GM12878 (cell line): ENCODE data around the gene ITM2A. TPM values are rescaled to one million over a fixed set of nuclear protein-coding genes. Genes with fewer than 3 reads are reported as not detected.

ENCODE experiments used
- ATAC-seq: fragments of 200-7000 bp; cut with Tn5 transposase; 3 replicates; pipeline ENCODE4 v1.9.1; 2020; ENCODE audit warnings: mild to moderate bottlenecking, moderate library complexity
- BruUV-seq: library from RNA; stranded (reverse); fragments of 400-500 nt; replicated peaks from 2 replicates; lab custom pipeline; 2021; lab: Mats Ljungman, UMichigan
- CTCF ChIA-PET: fragments of 300-600 bp; sonication (Branson Sonifier 250); formaldehyde crosslinking; extraction: SDS; loops from one replicate; lab custom pipeline; 2021; ENCODE audit warnings: inconsistent platforms; lab: Yijun Ruan, JAX
- POLR2A ChIA-PET: fragments of 350-600 bp; formaldehyde crosslinking; extraction: SDS; loops from one replicate; lab custom pipeline; 2021; ENCODE audit warnings: inconsistent platforms; lab: Charles Lee
- RAD21 ChIA-PET: fragments of 300-600 bp; sonication (Branson Sonifier 250); formaldehyde crosslinking; loops from one replicate; lab custom pipeline; 2023; ENCODE audit warnings: antibody characterized with exemption; ENCODE audit not compliant: unreplicated experiment; lab: Charles Lee
- SMC1A ChIA-PET: fragments of 300-600 bp; sonication (Branson Sonifier 250); formaldehyde crosslinking; loops from one replicate; lab custom pipeline; 2023; ENCODE audit not compliant: unreplicated experiment, uncharacterized antibody; lab: Charles Lee
- DNase-seq: peaks from one replicate; pipeline ENCODE4 v3.0.0-alpha.2; 2011; ENCODE audit warnings: low read depth, low spot score
- FAIRE-seq: peaks from 3 replicates; lab custom pipeline; 2011; peaks lifted over from hg19 to GRCh38; lab: Jason Lieb, UNC
- H2AFZ ChIP-seq: 2 replicates; pipeline ENCODE4 v1.6.0; 2011; ENCODE audit warnings: low read depth, low read length, control low read depth; ENCODE audit not compliant: control insufficient read depth
- H3K27ac ChIP-seq: 2 replicates; pipeline ENCODE4 v1.5.1; 2011; ENCODE audit warnings: control low read depth; ENCODE audit not compliant: control insufficient read depth, insufficient read depth
- H3K27me3 ChIP-seq, 2 experiments: replicated peaks in 1 of 2; 2 replicates each; pipeline versions ENCODE4 v1.6.0 to v1.6.1; 2011; ENCODE audit warnings: low read length in 1 of 2; ENCODE audit not compliant: control insufficient read depth in 2 of 2, insufficient read depth in 2 of 2
- H3K36me3 ChIP-seq, 2 experiments: 2 replicates each; pipeline ENCODE4 v1.5.1; 2011; ENCODE audit warnings: low read length in 1 of 2; ENCODE audit not compliant: control insufficient read depth in 2 of 2, insufficient read depth in 2 of 2
- H3K4me1 ChIP-seq: 2 replicates; pipeline ENCODE4 v1.6.1; 2011; ENCODE audit warnings: mild to moderate bottlenecking, low read length, moderate library complexity, mixed read lengths; ENCODE audit not compliant: control insufficient read depth, insufficient read depth
- H3K4me2 ChIP-seq: 2 replicates; pipeline ENCODE4 v1.6.0; 2011; ENCODE audit warnings: control low read depth; ENCODE audit not compliant: control insufficient read depth, insufficient read depth
- H3K4me3 ChIP-seq: fragments of 200-600 bp; sonication (generic); 2 replicates; pipeline ENCODE4 v1.5.1; 2016
- H3K79me2 ChIP-seq: 2 replicates; pipeline ENCODE4 v1.6.0; 2011; ENCODE audit warnings: low read length; ENCODE audit not compliant: control insufficient read depth, insufficient read depth
- H3K9ac ChIP-seq: 2 replicates; pipeline ENCODE4 v1.8.0; 2011; ENCODE audit warnings: low read length, control low read depth, mixed read lengths; ENCODE audit not compliant: control insufficient read depth, insufficient read depth
- H3K9me3 ChIP-seq: replicated peaks from 3 replicates; pipeline ENCODE4 v1.5.1; 2011; ENCODE audit warnings: mild to moderate bottlenecking, low read length; ENCODE audit not compliant: control insufficient read depth, insufficient read depth
- H4K20me1 ChIP-seq: 2 replicates; pipeline ENCODE4 v1.6.0; 2011; ENCODE audit not compliant: control insufficient read depth, insufficient read depth
- DPF2 ChIP-seq: fragments of 450-650 bp; IDR thresholded peaks from 2 replicates; pipeline ENCODE4 v1.6.1; 2017; ENCODE audit warnings: mild to moderate bottlenecking
- EP300 ChIP-seq, 2 experiments: fragments of 150-350 bp in 1 of 2; IDR thresholded peaks; 2 replicates each; pipeline ENCODE4 v1.6.1; 2011 to 2012; ENCODE audit warnings: low read depth in 2 of 2, low read length in 2 of 2, borderline replicate concordance in 1 of 2, improper control_type of control experiment in 1 of 2, inconsistent platforms in 1 of 2; ENCODE audit not compliant: control insufficient read depth in 1 of 2
- GABPA ChIP-seq: IDR thresholded peaks from 2 replicates; pipeline ENCODE4 v1.6.1; 2014; ENCODE audit warnings: antibody characterized with exemption, low read depth, mild to moderate bottlenecking, inconsistent platforms
- JUND ChIP-seq: IDR thresholded peaks from 2 replicates; pipeline ENCODE4 v1.6.1; 2012; ENCODE audit warnings: low read depth, mild to moderate bottlenecking, low read length, improper control_type of control experiment, moderate library complexity
- NR2C1 ChIP-seq: fragments of 450-650 bp; IDR thresholded peaks from 2 replicates; pipeline ENCODE4 v1.6.1; 2017; ENCODE audit warnings: antibody characterized with exemption, mild to moderate bottlenecking, moderate library complexity
- SRF ChIP-seq, 2 experiments: IDR thresholded peaks; 2 replicates each; pipeline ENCODE4 v1.6.1; 2011; ENCODE audit warnings: low read depth in 2 of 2, low read length in 2 of 2, mild to moderate bottlenecking in 1 of 2, moderate library complexity in 1 of 2
- ZNF384 ChIP-seq: IDR thresholded peaks from 2 replicates; pipeline ENCODE4 v1.6.1; 2012; ENCODE audit warnings: low read depth, mild to moderate bottlenecking, low read length, improper control_type of control experiment, borderline replicate concordance
- WGBS: methylation state at CpG from one replicate; pipeline ENCODE4 v1.1.6; 2016; ENCODE audit warnings: low lambda C conversion rate; ENCODE audit not compliant: insufficient replicate concordance, insufficient coverage; ENCODE audit errors: missing lambda C conversion rate; 5-methylcytosine and 5-hydroxymethylcytosine counted together
- in situ Hi-C: fragments of 300-500 bp; cut with MboI; formaldehyde crosslinking; loops from 9 replicates; pipeline ENCODE4 v1.14.3; 2018; ENCODE audit warnings: mixed read lengths
- intact Hi-C: fragments of 100-400 bp; cut with micrococcal nuclease; formaldehyde crosslinking; loops from one replicate; pipeline ENCODE4 v1.14.2; 2022; ENCODE audit not compliant: unreplicated experiment
- polyA plus RNA-seq, 11 experiments: library from polyadenylated mRNA; depleted of rRNA in 4 of 11; unstranded in 6 of 11; stranded (reverse) in 5 of 11; fragments of >200 nt; fragmentation: Nextera tagmentation in 4 of 11; fragmentation: Illumina TruSeq in 1 of 11; extraction: Ambion mirVana in 4 of 11; extraction: Trizol in 1 of 11; gene quantifications; 1 replicate in 1 of 11; 2 replicates in 10 of 11; pipeline versions ENCODE4 v1.2.1 to v1.2.3, GENCODE V29; 2011 to 2016; ENCODE audit warnings: inconsistent platforms in 2 of 11, missing spikeins in 2 of 11, low read depth in 1 of 11
- total RNA-seq, 4 experiments: library from RNA; depleted of rRNA in 3 of 4; stranded (reverse); fragments of >200 nt in 3 of 4; fragmentation: Illumina TruSeq in 1 of 4; extraction: Trizol in 1 of 4; gene quantifications; 2 replicates each; pipeline versions ENCODE4 v1.2.1 to v1.2.3, GENCODE V29; 2013 to 2021
- TF ChIP-seq, protein P1 (sequence below): fragments of 450-650 bp; IDR thresholded peaks from 2 replicates; pipeline ENCODE4 v1.6.1; 2016; ENCODE audit warnings: mild to moderate bottlenecking
- TF ChIP-seq, protein P2 (sequence below): fragments of 450-650 bp; IDR thresholded peaks from 2 replicates; pipeline ENCODE4 v1.6.1; 2014; ENCODE audit warnings: mild to moderate bottlenecking

The ITM2A gene
- total and polyA plus RNA-seq, 10 of the 15 experiments (the other 5 are each of a cell fraction or from before 2014, with no cell fraction given): 29.6 to 202 (median 44.9) TPM

DNA sequence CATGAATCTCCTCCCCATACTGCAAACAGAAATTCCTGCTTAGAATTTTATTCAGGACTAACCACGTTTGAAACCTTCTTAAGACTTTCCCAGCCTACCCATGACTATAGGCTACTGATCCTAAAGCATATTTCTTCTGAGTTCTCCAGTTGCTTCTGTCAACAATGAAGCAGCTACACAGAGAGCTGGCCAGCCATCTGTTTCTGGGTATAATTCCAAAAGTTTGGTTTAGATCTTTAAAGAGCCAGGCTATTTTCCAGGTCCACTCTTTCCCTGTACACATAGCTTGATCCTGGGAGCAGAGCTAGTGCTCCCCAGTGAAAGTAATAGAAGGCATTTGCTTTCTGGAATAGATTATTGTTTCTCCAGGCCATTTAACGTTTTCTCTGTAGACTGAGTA lies 4.0 kb upstream of the ITM2A start:
- ChIA-PET SMC1A (no interaction called here), CTCF (interaction anchor here (0.9 kb wide), 1 partner anchor 98 kb away, joined by 3 read pairs; no protein-coding TSS in a partner anchor), POLR2A (no interaction called here), RAD21 (no interaction called here)
- ATAC-seq: no peak
- Histone ChIP-seq H3K27me3 (no peaks in the 10 kb centered on the region), H3K4me3 (no peak overlapping the region), H3K4me1 (no peaks in the 10 kb centered on the region; the same call in 1 of the 2 replicates), H3K9me3 (no peaks in the 10 kb centered on the region), H3K9ac (no peak overlapping the region), H3K4me2 (no peak overlapping the region), H3K27ac (no peak overlapping the region), H2AFZ (no peak overlapping the region), H4K20me1 (no peaks in the 10 kb centered on the region), H3K36me3 (no peaks in the 10 kb centered on the region), H3K79me2 (no peaks in the 10 kb centered on the region; the same call in 1 of the 2 replicates)
- in situ Hi-C loops (no loop called here), intact Hi-C loops (no loop called here)
- 13% methylated on average over 2 of the region's 2 CpGs for WGBS
- FAIRE-seq: no peak
- DNase-seq: no peak
- no TSS peak for BruUV-seq
- no peak for TF ChIP-seq ZNF384
- TF ChIP-seq NR2C1: no peak
- TF ChIP-seq GABPA: no peak
- TF ChIP-seq, protein P1, sequence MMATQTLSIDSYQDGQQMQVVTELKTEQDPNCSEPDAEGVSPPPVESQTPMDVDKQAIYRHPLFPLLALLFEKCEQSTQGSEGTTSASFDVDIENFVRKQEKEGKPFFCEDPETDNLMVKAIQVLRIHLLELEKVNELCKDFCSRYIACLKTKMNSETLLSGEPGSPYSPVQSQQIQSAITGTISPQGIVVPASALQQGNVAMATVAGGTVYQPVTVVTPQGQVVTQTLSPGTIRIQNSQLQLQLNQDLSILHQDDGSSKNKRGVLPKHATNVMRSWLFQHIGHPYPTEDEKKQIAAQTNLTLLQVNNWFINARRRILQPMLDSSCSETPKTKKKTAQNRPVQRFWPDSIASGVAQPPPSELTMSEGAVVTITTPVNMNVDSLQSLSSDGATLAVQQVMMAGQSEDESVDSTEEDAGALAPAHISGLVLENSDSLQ: no peak
- TF ChIP-seq, protein P2, sequence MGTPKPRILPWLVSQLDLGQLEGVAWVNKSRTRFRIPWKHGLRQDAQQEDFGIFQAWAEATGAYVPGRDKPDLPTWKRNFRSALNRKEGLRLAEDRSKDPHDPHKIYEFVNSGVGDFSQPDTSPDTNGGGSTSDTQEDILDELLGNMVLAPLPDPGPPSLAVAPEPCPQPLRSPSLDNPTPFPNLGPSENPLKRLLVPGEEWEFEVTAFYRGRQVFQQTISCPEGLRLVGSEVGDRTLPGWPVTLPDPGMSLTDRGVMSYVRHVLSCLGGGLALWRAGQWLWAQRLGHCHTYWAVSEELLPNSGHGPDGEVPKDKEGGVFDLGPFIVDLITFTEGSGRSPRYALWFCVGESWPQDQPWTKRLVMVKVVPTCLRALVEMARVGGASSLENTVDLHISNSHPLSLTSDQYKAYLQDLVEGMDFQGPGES: no peak
- no peak for TF ChIP-seq SRF (IDR thresholded peaks at IDR 0.05; ENCODE audit: low read depth in 2 of 2, low read length in 2 of 2)
- TF ChIP-seq DPF2: no peak
- no peak for TF ChIP-seq EP300 (IDR thresholded peaks at IDR 0.05; ENCODE audit: borderline replicate concordance in 1 of 2, control insufficient read depth in 1 of 2, low read depth in 2 of 2, low read length in 2 of 2)
- TF ChIP-seq JUND: no peak
